Neutrophil (primary cell): ENCODE data around the gene SERPINI1.

Experiments used
- H3K27ac ChIP-seq: fragments of 200-600 bp; sonication (generic); 2 replicates; pipeline ENCODE4 v1.5.1; 2016; ENCODE audit warnings: mild to moderate bottlenecking, moderate library complexity
- H3K27me3 ChIP-seq: fragments of 200-600 bp; sonication (generic); 2 replicates; pipeline ENCODE4 v1.6.0; 2016; ENCODE audit warnings: mild to moderate bottlenecking
- H3K36me3 ChIP-seq: fragments of 200-600 bp; sonication (generic); 2 replicates; pipeline ENCODE4 v1.5.1; 2017
- H3K4me1 ChIP-seq, 2 experiments: fragments of 200-600 bp in 1 of 2; sonication (generic) in 1 of 2; 1 replicate in 1 of 2; 2 replicates in 1 of 2; pipeline versions ENCODE4 v1.5.1 to v1.6.1; 2013 to 2016; ENCODE audit warnings: low read depth in 1 of 2, low read length in 1 of 2, mild to moderate bottlenecking in 1 of 2, moderate library complexity in 1 of 2; ENCODE audit not compliant: control insufficient read depth in 1 of 2, insufficient read depth in 1 of 2
- H3K4me3 ChIP-seq, 2 experiments: fragments of 200-600 bp in 1 of 2; sonication (generic) in 1 of 2; 1 replicate in 1 of 2; 2 replicates in 1 of 2; pipeline ENCODE4 v1.5.1; 2013 to 2016; ENCODE audit warnings: low read depth in 1 of 2, low read length in 1 of 2, mild to moderate bottlenecking in 1 of 2, moderate library complexity in 1 of 2
- H3K9me3 ChIP-seq: fragments of 200-600 bp; sonication (generic); 2 replicates; pipeline ENCODE4 v1.5.1; 2016
- CTCF ChIP-seq: fragments of 200-600 bp; sonication (generic); IDR thresholded peaks from 2 replicates; pipeline ENCODE4 v1.5.1; 2016; ENCODE audit warnings: antibody characterized with exemption

The SERPINI1 gene

GRCh38 chr3:167837466-167837865, 101.9 kb downstream of the SERPINI1 start:
- no peaks in the 10 kb centered on the region for H3K9me3 ChIP-seq
- no peaks in the 10 kb centered on the region for H3K27me3 ChIP-seq
- TF ChIP-seq CTCF = no peak
- no peaks in the 10 kb centered on the region for H3K4me1 ChIP-seq
- no peaks in the 10 kb centered on the region for H3K36me3 ChIP-seq
- H3K4me3 ChIP-seq = no peak overlapping the region
- no peak overlapping the region for H3K27ac ChIP-seq

GRCh38 chr3:167839460-167840134, 104.1 kb downstream of the SERPINI1 start:
- no peak for TF ChIP-seq CTCF
- Histone ChIP-seq H3K36me3 (no peaks in the 10 kb centered on the region), H3K27me3 (no peaks in the 10 kb centered on the region), H3K27ac (no peak overlapping the region), H3K9me3 (no peaks in the 10 kb centered on the region), H3K4me3 (no peak overlapping the region), H3K4me1 (no peaks in the 10 kb centered on the region)

GRCh38 chr3:167840247-167840646, 104.7 kb downstream of the SERPINI1 start:
- TF ChIP-seq CTCF = no peak
- Histone ChIP-seq H3K27ac (no peak overlapping the region), H3K4me3 (no peak overlapping the region)

GRCh38 chr3:167843481-167843880, 108.0 kb downstream of the SERPINI1 start:
- Histone ChIP-seq H3K4me1 (no peaks in the 10 kb centered on the region), H3K4me3 (no peak overlapping the region), H3K9me3 (no peaks in the 10 kb centered on the region), H3K27ac (no peak overlapping the region), H3K27me3 (no peaks in the 10 kb centered on the region), H3K36me3 (no peaks in the 10 kb centered on the region)
- TF ChIP-seq CTCF = no peak

More at GRCh38 chr3:167840247-167840646, 104.7 kb downstream of the SERPINI1 start:
- Histone ChIP-seq H3K9me3 (no peaks in the 10 kb centered on the region), H3K4me1 (no peaks in the 10 kb centered on the region), H3K36me3 (no peaks in the 10 kb centered on the region), H3K27me3 (no peaks in the 10 kb centered on the region)

- no peaks in the 10 kb centered on the region for H3K36me3 ChIP-seq
- TF ChIP-seq CTCF = no peak
- no peaks in the 10 kb centered on the region for H3K4me1 ChIP-seq
- no peaks in the 10 kb centered on the region for H3K27me3 ChIP-seq
- no peaks in the 10 kb centered on the region for H3K9me3 ChIP-seq
- no peak overlapping the region for H3K4me3 ChIP-seq
- H3K27ac ChIP-seq = no peak overlapping the region
Measured at GRCh38 chr3:167843886-167844285, 108.4 kb downstream of the SERPINI1 start.
